K562 (cell line): ENCODE data around the gene SIDT2. TPM values are rescaled to one million over a fixed set of nuclear protein-coding genes. Genes with fewer than 3 reads are reported as not detected.

Experiments
- HDAC8 ChIP-seq: fragments of 450-650 bp; IDR thresholded peaks from 2 replicates; pipeline ENCODE4 v1.6.1; 2016; ENCODE audit warnings: mild to moderate bottlenecking, missing genetic modification characterization, moderate library complexity, missing compliant biosample characterization
- XRCC4 ChIP-seq: IDR thresholded peaks from one replicate; pipeline ENCODE4 v1.6.1; 2011; ENCODE audit not compliant: insufficient read depth, insufficient read length; ENCODE audit errors: extremely low read depth
- ZNF3 ChIP-seq: fragments of 250-450 bp; sonication (Bioruptor Pico); IDR thresholded peaks from 2 replicates; pipeline ENCODE4 v1.5.0; 2021; ENCODE audit warnings: mild to moderate bottlenecking, moderate library complexity
- ZNF316 ChIP-seq: fragments of 450-650 bp; IDR thresholded peaks from 2 replicates; pipeline ENCODE4 v1.6.1; 2016
- ZNF584 ChIP-seq: fragments of 200-800 bp; sonication (Bioruptor generic); IDR thresholded peaks from 2 replicates; pipeline ENCODE4 v1.6.1; 2016; ENCODE audit warnings: low read depth, mild to moderate bottlenecking, missing genetic modification characterization, missing compliant biosample characterization
- ZNF586 ChIP-seq: fragments of 450-650 bp; formaldehyde crosslinking; conservative IDR thresholded peaks from 2 replicates; pipeline ENCODE4 v1.4.0; 2020; ENCODE audit warnings: mild to moderate bottlenecking, moderate library complexity
- ZNF717 ChIP-seq: fragments of 250-450 bp; sonication (Bioruptor Pico); IDR thresholded peaks from 2 replicates; pipeline ENCODE4 v1.5.0; 2021
- ZZZ3 ChIP-seq: fragments of 450-650 bp; IDR thresholded peaks from 2 replicates; pipeline ENCODE4 v1.6.1; 2016; ENCODE audit warnings: antibody characterized with exemption, mild to moderate bottlenecking, moderate library complexity
- polyA plus RNA-seq, 8 experiments: library from polyadenylated mRNA; depleted of rRNA in 4 of 8; stranded (reverse) in 5 of 8; unstranded in 3 of 8; fragments of >200 nt; fragmentation: Nextera tagmentation in 2 of 8; fragmentation: Illumina TruSeq in 1 of 8; extraction: Ambion mirVana in 2 of 8; extraction: Trizol in 1 of 8; gene quantifications; 2 replicates each; pipeline versions ENCODE4 v1.2.1 to v1.2.3, GENCODE V29; 2011 to 2014; ENCODE audit warnings: inconsistent platforms in 1 of 8, missing spikeins in 1 of 8
- total RNA-seq, 7 experiments: library from RNA; depleted of rRNA in 6 of 7; stranded (reverse); fragments of >200 nt in 6 of 7; fragmentation: Illumina TruSeq in 2 of 7; extraction: Trizol in 2 of 7; gene quantifications; 2 replicates each; pipeline versions ENCODE4 v1.2.1 to v1.2.3, GENCODE V29; 2011 to 2021; ENCODE audit warnings: low replicate concordance in 1 of 7
- TF ChIP-seq, protein P1 (sequence below): fragments of 450-650 bp; formaldehyde crosslinking; IDR thresholded peaks from 2 replicates; pipeline ENCODE4 v1.4.0; 2020; ENCODE audit warnings: mild to moderate bottlenecking, mixed read lengths
- TF ChIP-seq, protein P2 (sequence below): fragments of 250-450 bp; sonication (Bioruptor Pico); IDR thresholded peaks from 2 replicates; pipeline ENCODE4 v1.4.0; 2020
- TF ChIP-seq, protein P3 (sequence below): IDR thresholded peaks from 2 replicates; pipeline ENCODE4 v1.6.1; 2011; ENCODE audit warnings: borderline replicate concordance, low read depth, mild to moderate bottlenecking, moderate library complexity, low read length; ENCODE audit not compliant: insufficient read depth, poor library complexity, severe bottlenecking
- TF ChIP-seq, protein P4 (sequence below): fragments of 450-650 bp; IDR thresholded peaks from 2 replicates; pipeline ENCODE4 v1.6.1; 2014; ENCODE audit warnings: low read depth, mild to moderate bottlenecking, moderate library complexity, borderline replicate concordance
- TF ChIP-seq, protein P5 (sequence below): fragments of 250-450 bp; sonication (Bioruptor Pico); IDR thresholded peaks from 2 replicates; pipeline ENCODE4 v1.4.0; 2020; ENCODE audit warnings: mild to moderate bottlenecking, moderate library complexity, borderline replicate concordance

The SIDT2 gene
- total and polyA plus RNA-seq, 9 of the 15 experiments (the other 6 are each of a cell fraction or from before 2014, with no cell fraction given) = 2.4 to 20.2 (median 6.5) TPM

DNA sequence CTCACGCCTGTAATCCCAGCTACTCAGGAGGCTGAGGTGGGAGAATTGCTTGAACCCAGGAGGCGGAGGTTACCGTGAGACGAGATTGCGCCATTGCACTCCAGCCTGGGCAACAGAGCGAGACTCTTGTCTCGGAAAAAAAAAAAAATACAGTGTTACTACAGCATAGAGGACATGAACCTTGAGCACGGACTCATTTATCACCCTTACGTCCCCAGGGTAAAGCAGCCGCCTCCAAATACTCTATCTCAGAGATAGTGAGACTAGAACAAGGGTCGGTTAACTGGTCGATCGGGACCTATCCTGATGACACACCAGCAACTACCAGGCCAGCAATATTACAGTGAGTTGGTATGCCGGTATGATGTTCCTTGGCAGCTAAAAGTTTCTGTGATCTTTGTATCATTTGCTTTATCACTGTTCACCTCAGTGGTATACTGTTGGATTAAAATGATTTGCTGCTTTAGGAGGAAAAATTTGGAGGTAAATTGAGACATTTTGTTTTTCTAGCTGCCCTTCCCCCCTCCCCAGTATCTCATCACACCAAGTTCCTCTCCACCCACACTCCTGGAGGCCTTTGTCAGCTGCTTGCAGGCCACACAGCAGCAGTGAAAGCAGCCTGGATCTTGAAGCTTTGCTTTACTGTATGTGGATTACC lies 7.0 kb upstream of the SIDT2 start (continued):
- TF ChIP-seq, protein P1, sequence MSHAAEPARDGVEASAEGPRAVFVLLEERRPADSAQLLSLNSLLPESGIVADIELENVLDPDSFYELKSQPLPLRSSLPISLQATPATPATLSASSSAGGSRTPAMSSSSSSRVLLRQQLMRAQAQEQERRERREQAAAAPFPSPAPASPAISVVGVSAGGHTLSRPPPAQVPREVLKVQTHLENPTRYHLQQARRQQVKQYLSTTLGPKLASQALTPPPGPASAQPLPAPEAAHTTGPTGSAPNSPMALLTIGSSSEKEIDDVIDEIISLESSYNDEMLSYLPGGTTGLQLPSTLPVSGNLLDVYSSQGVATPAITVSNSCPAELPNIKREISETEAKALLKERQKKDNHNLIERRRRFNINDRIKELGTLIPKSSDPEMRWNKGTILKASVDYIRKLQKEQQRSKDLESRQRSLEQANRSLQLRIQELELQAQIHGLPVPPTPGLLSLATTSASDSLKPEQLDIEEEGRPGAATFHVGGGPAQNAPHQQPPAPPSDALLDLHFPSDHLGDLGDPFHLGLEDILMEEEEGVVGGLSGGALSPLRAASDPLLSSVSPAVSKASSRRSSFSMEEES (CRISPR knock-in tag) = no peak
- TF ChIP-seq, protein P2, sequence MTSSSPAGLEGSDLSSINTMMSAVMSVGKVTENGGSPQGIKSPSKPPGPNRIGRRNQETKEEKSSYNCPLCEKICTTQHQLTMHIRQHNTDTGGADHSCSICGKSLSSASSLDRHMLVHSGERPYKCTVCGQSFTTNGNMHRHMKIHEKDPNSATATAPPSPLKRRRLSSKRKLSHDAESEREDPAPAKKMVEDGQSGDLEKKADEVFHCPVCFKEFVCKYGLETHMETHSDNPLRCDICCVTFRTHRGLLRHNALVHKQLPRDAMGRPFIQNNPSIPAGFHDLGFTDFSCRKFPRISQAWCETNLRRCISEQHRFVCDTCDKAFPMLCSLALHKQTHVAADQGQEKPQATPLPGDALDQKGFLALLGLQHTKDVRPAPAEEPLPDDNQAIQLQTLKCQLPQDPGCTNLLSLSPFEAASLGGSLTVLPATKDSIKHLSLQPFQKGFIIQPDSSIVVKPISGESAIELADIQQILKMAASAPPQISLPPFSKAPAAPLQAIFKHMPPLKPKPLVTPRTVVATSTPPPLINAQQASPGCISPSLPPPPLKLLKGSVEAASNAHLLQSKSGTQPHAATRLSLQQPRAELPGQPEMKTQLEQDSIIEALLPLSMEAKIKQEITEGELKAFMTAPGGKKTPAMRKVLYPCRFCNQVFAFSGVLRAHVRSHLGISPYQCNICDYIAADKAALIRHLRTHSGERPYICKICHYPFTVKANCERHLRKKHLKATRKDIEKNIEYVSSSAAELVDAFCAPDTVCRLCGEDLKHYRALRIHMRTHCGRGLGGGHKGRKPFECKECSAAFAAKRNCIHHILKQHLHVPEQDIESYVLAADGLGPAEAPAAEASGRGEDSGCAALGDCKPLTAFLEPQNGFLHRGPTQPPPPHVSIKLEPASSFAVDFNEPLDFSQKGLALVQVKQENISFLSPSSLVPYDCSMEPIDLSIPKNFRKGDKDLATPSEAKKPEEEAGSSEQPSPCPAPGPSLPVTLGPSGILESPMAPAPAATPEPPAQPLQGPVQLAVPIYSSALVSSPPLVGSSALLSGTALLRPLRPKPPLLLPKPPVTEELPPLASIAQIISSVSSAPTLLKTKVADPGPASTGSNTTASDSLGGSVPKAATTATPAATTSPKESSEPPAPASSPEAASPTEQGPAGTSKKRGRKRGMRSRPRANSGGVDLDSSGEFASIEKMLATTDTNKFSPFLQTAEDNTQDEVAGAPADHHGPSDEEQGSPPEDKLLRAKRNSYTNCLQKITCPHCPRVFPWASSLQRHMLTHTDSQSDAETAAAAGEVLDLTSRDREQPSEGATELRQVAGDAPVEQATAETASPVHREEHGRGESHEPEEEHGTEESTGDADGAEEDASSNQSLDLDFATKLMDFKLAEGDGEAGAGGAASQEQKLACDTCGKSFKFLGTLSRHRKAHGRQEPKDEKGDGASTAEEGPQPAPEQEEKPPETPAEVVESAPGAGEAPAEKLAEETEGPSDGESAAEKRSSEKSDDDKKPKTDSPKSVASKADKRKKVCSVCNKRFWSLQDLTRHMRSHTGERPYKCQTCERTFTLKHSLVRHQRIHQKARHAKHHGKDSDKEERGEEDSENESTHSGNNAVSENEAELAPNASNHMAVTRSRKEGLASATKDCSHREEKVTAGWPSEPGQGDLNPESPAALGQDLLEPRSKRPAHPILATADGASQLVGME = no peak
- TF ChIP-seq ZNF316 = no peak
- TF ChIP-seq ZNF584 = no peak
- no peak for TF ChIP-seq ZNF3 (CRISPR knock-in tag)
- TF ChIP-seq ZNF586 (CRISPR knock-in tag) = no peak
- TF ChIP-seq, protein P3, sequence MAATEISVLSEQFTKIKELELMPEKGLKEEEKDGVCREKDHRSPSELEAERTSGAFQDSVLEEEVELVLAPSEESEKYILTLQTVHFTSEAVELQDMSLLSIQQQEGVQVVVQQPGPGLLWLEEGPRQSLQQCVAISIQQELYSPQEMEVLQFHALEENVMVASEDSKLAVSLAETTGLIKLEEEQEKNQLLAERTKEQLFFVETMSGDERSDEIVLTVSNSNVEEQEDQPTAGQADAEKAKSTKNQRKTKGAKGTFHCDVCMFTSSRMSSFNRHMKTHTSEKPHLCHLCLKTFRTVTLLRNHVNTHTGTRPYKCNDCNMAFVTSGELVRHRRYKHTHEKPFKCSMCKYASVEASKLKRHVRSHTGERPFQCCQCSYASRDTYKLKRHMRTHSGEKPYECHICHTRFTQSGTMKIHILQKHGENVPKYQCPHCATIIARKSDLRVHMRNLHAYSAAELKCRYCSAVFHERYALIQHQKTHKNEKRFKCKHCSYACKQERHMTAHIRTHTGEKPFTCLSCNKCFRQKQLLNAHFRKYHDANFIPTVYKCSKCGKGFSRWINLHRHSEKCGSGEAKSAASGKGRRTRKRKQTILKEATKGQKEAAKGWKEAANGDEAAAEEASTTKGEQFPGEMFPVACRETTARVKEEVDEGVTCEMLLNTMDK = no peak
- TF ChIP-seq XRCC4 = no peak
- TF ChIP-seq ZNF717 (CRISPR knock-in tag) = no peak
- TF ChIP-seq ZZZ3 = no peak
- TF ChIP-seq, protein P4, sequence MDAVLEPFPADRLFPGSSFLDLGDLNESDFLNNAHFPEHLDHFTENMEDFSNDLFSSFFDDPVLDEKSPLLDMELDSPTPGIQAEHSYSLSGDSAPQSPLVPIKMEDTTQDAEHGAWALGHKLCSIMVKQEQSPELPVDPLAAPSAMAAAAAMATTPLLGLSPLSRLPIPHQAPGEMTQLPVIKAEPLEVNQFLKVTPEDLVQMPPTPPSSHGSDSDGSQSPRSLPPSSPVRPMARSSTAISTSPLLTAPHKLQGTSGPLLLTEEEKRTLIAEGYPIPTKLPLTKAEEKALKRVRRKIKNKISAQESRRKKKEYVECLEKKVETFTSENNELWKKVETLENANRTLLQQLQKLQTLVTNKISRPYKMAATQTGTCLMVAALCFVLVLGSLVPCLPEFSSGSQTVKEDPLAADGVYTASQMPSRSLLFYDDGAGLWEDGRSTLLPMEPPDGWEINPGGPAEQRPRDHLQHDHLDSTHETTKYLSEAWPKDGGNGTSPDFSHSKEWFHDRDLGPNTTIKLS = no peak
- TF ChIP-seq, protein P5, sequence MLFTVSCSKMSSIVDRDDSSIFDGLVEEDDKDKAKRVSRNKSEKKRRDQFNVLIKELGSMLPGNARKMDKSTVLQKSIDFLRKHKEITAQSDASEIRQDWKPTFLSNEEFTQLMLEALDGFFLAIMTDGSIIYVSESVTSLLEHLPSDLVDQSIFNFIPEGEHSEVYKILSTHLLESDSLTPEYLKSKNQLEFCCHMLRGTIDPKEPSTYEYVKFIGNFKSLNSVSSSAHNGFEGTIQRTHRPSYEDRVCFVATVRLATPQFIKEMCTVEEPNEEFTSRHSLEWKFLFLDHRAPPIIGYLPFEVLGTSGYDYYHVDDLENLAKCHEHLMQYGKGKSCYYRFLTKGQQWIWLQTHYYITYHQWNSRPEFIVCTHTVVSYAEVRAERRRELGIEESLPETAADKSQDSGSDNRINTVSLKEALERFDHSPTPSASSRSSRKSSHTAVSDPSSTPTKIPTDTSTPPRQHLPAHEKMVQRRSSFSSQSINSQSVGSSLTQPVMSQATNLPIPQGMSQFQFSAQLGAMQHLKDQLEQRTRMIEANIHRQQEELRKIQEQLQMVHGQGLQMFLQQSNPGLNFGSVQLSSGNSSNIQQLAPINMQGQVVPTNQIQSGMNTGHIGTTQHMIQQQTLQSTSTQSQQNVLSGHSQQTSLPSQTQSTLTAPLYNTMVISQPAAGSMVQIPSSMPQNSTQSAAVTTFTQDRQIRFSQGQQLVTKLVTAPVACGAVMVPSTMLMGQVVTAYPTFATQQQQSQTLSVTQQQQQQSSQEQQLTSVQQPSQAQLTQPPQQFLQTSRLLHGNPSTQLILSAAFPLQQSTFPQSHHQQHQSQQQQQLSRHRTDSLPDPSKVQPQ (CRISPR knock-in tag) = no peak
- TF ChIP-seq HDAC8 (tag) = no peak
